ENCODE data around the gene KDM4B. TPM values are rescaled to one million over a fixed set of nuclear protein-coding genes. Genes with fewer than 3 reads are reported as not detected.
A peak's percentile ranks its signal among the peaks of the same experiment; 100 is the strongest.
"Not testable (repeated sequence)": the region's sequence is repeated elsewhere in the genome, so short reads cannot be mapped to it uniquely, and the experiment has no call there.

Gene KDM4B
- total RNA-seq, 2 experiments from 2014 or later = 55.9 to 60.8 TPM

GRCh38 chr19:5150902-5151741, 182.2 kb downstream of the KDM4B start:
- DNase-seq = peak; percentile 32
- Mint-ChIP-seq H3K4me3 (no peak overlapping the region), H3K27ac (no peak overlapping the region), H3K9me3 (no peaks in the 10 kb centered on the region), H3K4me1 (peaks cover 2% of the 10 kb centered on the region), H3K27me3 (no peaks in the 10 kb centered on the region), H3K36me3 (peaks cover 5% of the 10 kb centered on the region)
- POLR2A ChIA-PET = no interaction called here
- no peak for ATAC-seq (ENCODE audit: low read depth)

GRCh38 chr19:5152013-5152763, 183.3 kb downstream of the KDM4B start:
- POLR2A ChIA-PET = no interaction called here
- Mint-ChIP-seq H3K27ac (no peak overlapping the region), H3K36me3 (no peaks in the 10 kb centered on the region), H3K9me3 (no peaks in the 10 kb centered on the region), H3K4me1 (no peaks in the 10 kb centered on the region), H3K4me3 (no peak overlapping the region), H3K27me3 (no peaks in the 10 kb centered on the region)
- ATAC-seq (ENCODE audit: low read depth) (no peak), DNase-seq (no peak)

GRCh38 chr19:5152767-5153532, 184.0 kb downstream of the KDM4B start:
- peaks cover 2% of the 10 kb centered on the region for H3K9me3 Mint-ChIP-seq
- DNase-seq (no peak), ATAC-seq (ENCODE audit: low read depth) (no peak)
- no peak overlapping the region for H3K4me3 Mint-ChIP-seq
- H3K27me3 Mint-ChIP-seq = no peaks in the 10 kb centered on the region
- peaks cover 2% of the 10 kb centered on the region for H3K36me3 Mint-ChIP-seq
- no peak overlapping the region for H3K27ac Mint-ChIP-seq
- POLR2A ChIA-PET = no interaction called here
- no peaks in the 10 kb centered on the region for H3K4me1 Mint-ChIP-seq

- Mint-ChIP-seq H3K4me3 (no peak overlapping the region), H3K27ac (no peak overlapping the region), H3K9me3 (peaks cover 5% of the 10 kb centered on the region), H3K36me3 (peaks cover 2% of the 10 kb centered on the region), H3K27me3 (no peaks in the 10 kb centered on the region), H3K4me1 (no peaks in the 10 kb centered on the region)
- peak; percentile 6 for ATAC-seq (ENCODE audit: low read depth)
- peak; percentile 30 for DNase-seq
- POLR2A ChIA-PET = no interaction called here
Observed at GRCh38 chr19:5153601-5154128, 184.8 kb downstream of the KDM4B start.

GRCh38 chr19:5154129-5154798, 185.4 kb downstream of the KDM4B start:
- no peak overlapping the region for H3K4me3 Mint-ChIP-seq
- POLR2A ChIA-PET = no interaction called here
- H3K27me3 Mint-ChIP-seq = no peaks in the 10 kb centered on the region
- DNase-seq = peak; percentile 63
- peaks cover 6% of the 10 kb centered on the region for H3K9me3 Mint-ChIP-seq
- H3K4me1 Mint-ChIP-seq = no peaks in the 10 kb centered on the region
- peak; percentile 42 for ATAC-seq (ENCODE audit: low read depth)
- H3K27ac Mint-ChIP-seq = no peak overlapping the region
- H3K36me3 Mint-ChIP-seq = peaks cover 2% of the 10 kb centered on the region

- H3K9me3 Mint-ChIP-seq = peaks cover 6% of the 10 kb centered on the region
- no peak overlapping the region for H3K27ac Mint-ChIP-seq
- POLR2A ChIA-PET = no interaction called here
- H3K4me1 Mint-ChIP-seq = no peaks in the 10 kb centered on the region
- H3K4me3 Mint-ChIP-seq = no peak overlapping the region
- ATAC-seq (ENCODE audit: low read depth) (no peak), DNase-seq (no peak)
- peaks cover 2% of the 10 kb centered on the region for H3K36me3 Mint-ChIP-seq
- no peaks in the 10 kb centered on the region for H3K27me3 Mint-ChIP-seq
Observed at GRCh38 chr19:5154799-5155426, 186.0 kb downstream of the KDM4B start.

- Mint-ChIP-seq H3K9me3 (peaks cover 6% of the 10 kb centered on the region), H3K27ac (no peak overlapping the region), H3K4me1 (no peaks in the 10 kb centered on the region), H3K27me3 (no peaks in the 10 kb centered on the region), H3K4me3 (no peak overlapping the region), H3K36me3 (peaks cover 3% of the 10 kb centered on the region)
- ATAC-seq (ENCODE audit: low read depth) = no peak
- POLR2A ChIA-PET = no interaction called here
- DNase-seq = no peak
Observed at GRCh38 chr19:5155586-5156210, 186.8 kb downstream of the KDM4B start.

- Mint-ChIP-seq H3K27me3 (no peaks in the 10 kb centered on the region), H3K9me3 (peaks cover 6% of the 10 kb centered on the region), H3K36me3 (peaks cover 3% of the 10 kb centered on the region), H3K4me1 (no peaks in the 10 kb centered on the region), H3K27ac (no peak overlapping the region), H3K4me3 (no peak overlapping the region)
- ATAC-seq (ENCODE audit: low read depth) = no peak
- no peak for DNase-seq
- POLR2A ChIA-PET = no interaction called here
Observed at GRCh38 chr19:5156231-5156986, 187.5 kb downstream of the KDM4B start.

- H3K27me3 Mint-ChIP-seq = no peaks in the 10 kb centered on the region
- H3K4me1 Mint-ChIP-seq = no peaks in the 10 kb centered on the region
- ATAC-seq (ENCODE audit: low read depth) (no peak), DNase-seq (no peak)
- POLR2A ChIA-PET = no interaction called here
- H3K36me3 Mint-ChIP-seq = peaks cover 3% of the 10 kb centered on the region
- H3K9me3 Mint-ChIP-seq = peaks cover 6% of the 10 kb centered on the region
- H3K27ac Mint-ChIP-seq = no peak overlapping the region
- no peak overlapping the region for H3K4me3 Mint-ChIP-seq
Observed at GRCh38 chr19:5157186-5157585, 188.3 kb downstream of the KDM4B start.

- DNase-seq; H3K36me3 Mint-ChIP-seq; H3K27ac Mint-ChIP-seq; H3K4me1 Mint-ChIP-seq; H3K9me3 Mint-ChIP-seq; H3K4me3 Mint-ChIP-seq; H3K27me3 Mint-ChIP-seq; POLR2A ChIA-PET; ATAC-seq (ENCODE audit: low read depth): not testable (repeated sequence)
Observed at GRCh38 chr19:5158549-5159134, 189.7 kb downstream of the KDM4B start.

- H3K36me3 Mint-ChIP-seq; ATAC-seq (ENCODE audit: low read depth): not testable (repeated sequence)
Observed at GRCh38 chr19:5160158-5160795, 191.4 kb downstream of the KDM4B start.

More at GRCh38 chr19:5160158-5160795, 191.4 kb downstream of the KDM4B start:
- H3K27me3 Mint-ChIP-seq, H3K4me3 Mint-ChIP-seq, POLR2A ChIA-PET, H3K27ac Mint-ChIP-seq, H3K4me1 Mint-ChIP-seq, DNase-seq, H3K9me3 Mint-ChIP-seq: not testable (repeated sequence)
